H9 (cell line): ENCODE data around the gene PARM1. TPM values are rescaled to one million over a fixed set of nuclear protein-coding genes. Genes with fewer than 3 reads are reported as not detected.

Source experiments
- DNase-seq: peaks from one replicate; pipeline ENCODE4 v3.0.0-alpha.2; 2017
- H2AFZ ChIP-seq: one replicate; pipeline ENCODE4 v1.6.1; 2013; ENCODE audit warnings: mild to moderate bottlenecking, low read length, control low read depth, moderate library complexity
- H2AK5ac ChIP-seq: 2 replicates; pipeline ENCODE4 v1.6.1; 2013; ENCODE audit warnings: low read length, control low read depth, mixed read lengths; ENCODE audit not compliant: insufficient read length
- H2BK120ac ChIP-seq: one replicate; pipeline ENCODE4 v1.6.1; 2013; ENCODE audit warnings: low read depth, mild to moderate bottlenecking, low read length, control low read depth, inconsistent platforms; ENCODE audit not compliant: poor library complexity, severe bottlenecking
- H2BK12ac ChIP-seq: 2 replicates; pipeline ENCODE4 v1.6.1; 2013; ENCODE audit warnings: low read length, control low read depth, mixed read lengths, low read depth; ENCODE audit not compliant: insufficient read length
- H2BK15ac ChIP-seq: 2 replicates; pipeline ENCODE4 v1.6.1; 2013; ENCODE audit warnings: low read depth, low read length, control low read depth
- H2BK20ac ChIP-seq: one replicate; pipeline ENCODE4 v1.6.1; 2013; ENCODE audit warnings: low read depth, mild to moderate bottlenecking, low read length, control low read depth, inconsistent platforms; ENCODE audit not compliant: poor library complexity, severe bottlenecking
- H2BK5ac ChIP-seq: 2 replicates; pipeline ENCODE4 v1.6.1; 2013; ENCODE audit warnings: low read length, control low read depth, mixed read lengths; ENCODE audit not compliant: insufficient read length
- H3K14ac ChIP-seq: 2 replicates; pipeline ENCODE4 v1.6.1; 2013; ENCODE audit warnings: low read length, control low read depth; ENCODE audit not compliant: insufficient read depth
- H3K18ac ChIP-seq: 2 replicates; pipeline ENCODE4 v1.6.1; 2013; ENCODE audit warnings: low read depth, mild to moderate bottlenecking, mixed read lengths, low read length, control low read depth; ENCODE audit not compliant: insufficient read length
- H3K23ac ChIP-seq: 2 replicates; pipeline ENCODE4 v1.6.1; 2013; ENCODE audit warnings: low read length, control low read depth, mixed read lengths, low read depth; ENCODE audit not compliant: insufficient read length
- H3K23me2 ChIP-seq: 2 replicates; pipeline ENCODE4 v1.6.1; 2013; ENCODE audit warnings: low read depth, mild to moderate bottlenecking, mixed read lengths, low read length, control low read depth; ENCODE audit not compliant: insufficient read length, poor library complexity, severe bottlenecking
- H3K27ac ChIP-seq: 2 replicates; pipeline ENCODE4 v1.5.1; 2013; ENCODE audit warnings: low read length, control low read depth, mixed read lengths, low read depth; ENCODE audit not compliant: insufficient read length
- H3K27me3 ChIP-seq: 2 replicates; pipeline ENCODE4 v1.6.1; 2013; ENCODE audit warnings: low read length, control low read depth, inconsistent platforms; ENCODE audit not compliant: insufficient read depth
- H3K4ac ChIP-seq: 2 replicates; pipeline ENCODE4 v1.6.1; 2013; ENCODE audit warnings: low read depth, mild to moderate bottlenecking, control low read depth, inconsistent platforms, low read length, moderate library complexity
- H3K4me1 ChIP-seq: 2 replicates; pipeline ENCODE4 v1.6.1; 2013; ENCODE audit warnings: low read length, control low read depth, inconsistent platforms; ENCODE audit not compliant: insufficient read depth
- H3K4me2 ChIP-seq: 2 replicates; pipeline ENCODE4 v1.6.1; 2013; ENCODE audit warnings: low read length, control low read depth, mixed read lengths; ENCODE audit not compliant: insufficient read length, insufficient read depth
- H3K56ac ChIP-seq: 2 replicates; pipeline ENCODE4 v1.6.1; 2013; ENCODE audit warnings: low read depth, mild to moderate bottlenecking, mixed read lengths, low read length, control low read depth; ENCODE audit not compliant: insufficient read length
- H3K79me1 ChIP-seq: 2 replicates; pipeline ENCODE4 v1.6.1; 2013; ENCODE audit warnings: low read depth, mild to moderate bottlenecking, moderate library complexity, low read length, control low read depth, inconsistent platforms; ENCODE audit not compliant: insufficient read depth, poor library complexity, severe bottlenecking
- H3K79me2 ChIP-seq: 2 replicates; pipeline ENCODE4 v1.6.1; 2013; ENCODE audit warnings: low read length, control low read depth, inconsistent platforms; ENCODE audit not compliant: insufficient read depth
- H3K9ac ChIP-seq: 2 replicates; pipeline ENCODE4 v1.6.1; 2013; ENCODE audit warnings: low read length, control low read depth, mixed read lengths; ENCODE audit not compliant: insufficient read length; ENCODE audit errors: extremely low read depth
- H3K9me3 ChIP-seq: one replicate; pipeline ENCODE4 v1.6.1; 2013; ENCODE audit warnings: low read depth, low read length, inconsistent platforms; ENCODE audit not compliant: control insufficient read depth
- H3T11ph ChIP-seq: one replicate; pipeline ENCODE4 v1.6.1; 2013; ENCODE audit warnings: mild to moderate bottlenecking, low read length, control low read depth, inconsistent platforms
- H4K20me1 ChIP-seq: one replicate; pipeline ENCODE4 v1.6.1; 2013; ENCODE audit not compliant: control insufficient read depth, insufficient read length, insufficient read depth
- H4K5ac ChIP-seq: 2 replicates; pipeline ENCODE4 v1.6.1; 2013; ENCODE audit warnings: low read depth, mild to moderate bottlenecking, mixed read lengths, low read length, control low read depth; ENCODE audit not compliant: insufficient read length
- H4K8ac ChIP-seq: replicated peaks from 2 replicates; pipeline ENCODE4 v1.6.1; 2013; ENCODE audit warnings: low read length, control low read depth, mixed read lengths, low read depth; ENCODE audit not compliant: insufficient read length
- H4K91ac ChIP-seq: 2 replicates; pipeline ENCODE4 v1.6.1; 2013; ENCODE audit warnings: low read depth, mild to moderate bottlenecking, moderate library complexity, mixed read lengths, low read length, control low read depth; ENCODE audit not compliant: insufficient read length
- H3K27ac Mint-ChIP-seq, 3 experiments: 2 replicates in 2 of 3; 3 replicates in 1 of 3; pipeline ENCODE4 v1.8.0; 2020 to 2021; ENCODE audit warnings: mixed read lengths in 3 of 3, mild to moderate bottlenecking in 1 of 3, moderate library complexity in 1 of 3
- H3K27me3 Mint-ChIP-seq: 2 replicates; pipeline ENCODE4 v1.8.0; 2021; ENCODE audit warnings: low read depth, mild to moderate bottlenecking, moderate library complexity, mixed read lengths
- H3K36me3 Mint-ChIP-seq, 3 experiments: 2 replicates in 2 of 3; 3 replicates in 1 of 3; pipeline ENCODE4 v1.8.0; 2020 to 2021; ENCODE audit warnings: low read depth in 3 of 3, mixed read lengths in 3 of 3; ENCODE audit not compliant: insufficient read depth in 1 of 3
- H3K4me1 Mint-ChIP-seq, 2 experiments: 2 replicates each; pipeline ENCODE4 v1.8.0; 2020; ENCODE audit warnings: mixed read lengths in 2 of 2
- H3K4me3 Mint-ChIP-seq, 2 experiments: 2 replicates in 1 of 2; 3 replicates in 1 of 2; pipeline ENCODE4 v1.8.0; 2020 to 2021; ENCODE audit warnings: mild to moderate bottlenecking in 2 of 2, mixed read lengths in 2 of 2, moderate library complexity in 1 of 2
- H3K9me3 Mint-ChIP-seq, 2 experiments: 2 replicates in 1 of 2; 3 replicates in 1 of 2; pipeline ENCODE4 v1.8.0; 2020; ENCODE audit warnings: mild to moderate bottlenecking in 2 of 2, mixed read lengths in 2 of 2, moderate library complexity in 1 of 2
- CTCF ChIP-seq: fragments of 200-600 bp; sonication (generic); conservative IDR thresholded peaks from 3 replicates; pipeline ENCODE4 v1.8.0; 2021; ENCODE audit warnings: antibody characterized with exemption, mild to moderate bottlenecking
- WGBS: extraction: QIAGEN DNeasy Blood & Tissue Kit; methylation state at CpG from one replicate; pipeline ENCODE4 v1.1.7; 2013; ENCODE audit warnings: missing lambda C conversion rate, low lambda C conversion rate, mixed read lengths; ENCODE audit not compliant: insufficient read length; ENCODE audit errors: extremely low coverage; 5-methylcytosine and 5-hydroxymethylcytosine counted together
- total RNA-seq: library from RNA; stranded (reverse); gene quantifications from 2 replicates; pipeline ENCODE4 v1.2.1, GENCODE V29; 2021

The PARM1 gene
- total RNA-seq, 1 experiment from 2014 or later = 2.0 TPM

GRCh38 chr4:74896595-74896994 lies 36.3 kb upstream of the PARM1 start:
- no peak overlapping the region for H2AK5ac ChIP-seq
- peaks cover 4 to 8% of the 10 kb centered on the region in 2 experiments; a peak in 3 of 4 replicates for H3K4me1 Mint-ChIP-seq
- H3K27me3 Mint-ChIP-seq = no peaks in the 10 kb centered on the region
- no peak overlapping the region for H4K5ac ChIP-seq
- H3K79me2 ChIP-seq = no peaks in the 10 kb centered on the region
- no peak overlapping the region for H2BK120ac ChIP-seq
- H3K23me2 ChIP-seq = no peaks in the 10 kb centered on the region
- no peak overlapping the region for H3K9ac ChIP-seq
- no peaks in the 10 kb centered on the region for H3K9me3 ChIP-seq
- no CpG with 5 or more reads among the region's 3 CpGs for WGBS
- H3K4me1 ChIP-seq = peaks cover 2% of the 10 kb centered on the region; the same call in 1 of the 2 replicates
- H3K27ac ChIP-seq = no peak overlapping the region
- no peaks in the 10 kb centered on the region for H3K36me3 Mint-ChIP-seq
- H2BK15ac ChIP-seq = no peak overlapping the region
- H3T11ph ChIP-seq = no peak overlapping the region
- TF ChIP-seq CTCF = no peak
- H2BK12ac ChIP-seq = no peak overlapping the region
- H3K18ac ChIP-seq = no peak overlapping the region
- H3K4ac ChIP-seq = no peak overlapping the region
- H2BK20ac ChIP-seq = no peak overlapping the region
- H3K14ac ChIP-seq = no peak overlapping the region
- no peak overlapping the region for H3K23ac ChIP-seq
- no peaks in the 10 kb centered on the region for H4K20me1 ChIP-seq
- no peak overlapping the region for H3K4me2 ChIP-seq
- no peak overlapping the region for H2BK5ac ChIP-seq
- no peak overlapping the region for H4K91ac ChIP-seq
- DNase-seq = no peak
- no peak overlapping the region for H3K27ac Mint-ChIP-seq
- no peaks in the 10 kb centered on the region for H3K79me1 ChIP-seq
- no peaks in the 10 kb centered on the region for H3K9me3 Mint-ChIP-seq
- no peak overlapping the region for H3K4me3 Mint-ChIP-seq
- H4K8ac ChIP-seq = no peak overlapping the region
- H3K56ac ChIP-seq = no peak overlapping the region
- H2AFZ ChIP-seq = no peak overlapping the region
- no peaks in the 10 kb centered on the region for H3K27me3 ChIP-seq
